Measurements from ENCODE around the gene KRT84.
A peak's percentile ranks its signal among the peaks of the same experiment; 100 is the strongest.

KRT84 gene

GRCh38 chr12:52383331-52383730, 2.1 kb downstream of the KRT84 start:
- DNase-seq (ENCODE audit: low read depth) = no peak

- DNase-seq (ENCODE audit: low read depth) = no peak
These were observed 2.6 kb downstream of the KRT84 start for GRCh38 chr12:52382854-52383253.

- DNase-seq (ENCODE audit: low read depth) = no peak
These were observed 4.2 kb downstream of the KRT84 start for GRCh38 chr12:52381206-52381605.

- DNase-seq (ENCODE audit: low read depth) = no peak
These were observed 5.2 kb downstream of the KRT84 start for GRCh38 chr12:52380271-52380694.

GRCh38 chr12:52379536-52379935, 5.9 kb downstream of the KRT84 start:
- DNase-seq (ENCODE audit: low read depth) = no peak

GRCh38 chr12:52378091-52378490, 7.4 kb downstream of the KRT84 start:
- no peak for DNase-seq (ENCODE audit: low read depth)

- no peak for DNase-seq (ENCODE audit: low read depth)
These were observed 8.2 kb downstream of the KRT84 start for GRCh38 chr12:52377266-52377665.

- DNase-seq (ENCODE audit: low read depth) = peak; percentile 36
These were observed 13.0 kb downstream of the KRT84 start for GRCh38 chr12:52372216-52373154.

- no peak for DNase-seq (ENCODE audit: low read depth)
These were observed 13.7 kb downstream of the KRT84 start for GRCh38 chr12:52371716-52372115.

GRCh38 chr12:52370926-52371608, 14.4 kb downstream of the KRT84 start:
- no peak for DNase-seq (ENCODE audit: low read depth)

- DNase-seq (ENCODE audit: low read depth) = no peak
These were observed 15.6 kb downstream of the KRT84 start for GRCh38 chr12:52369809-52370208.

GRCh38 chr12:52369211-52369610, 16.2 kb downstream of the KRT84 start:
- no peak for DNase-seq (ENCODE audit: low read depth)

- no peak for DNase-seq (ENCODE audit: low read depth)
These were observed 16.9 kb downstream of the KRT84 start for GRCh38 chr12:52368508-52368907.

- no peak for DNase-seq (ENCODE audit: low read depth)
These were observed 17.6 kb downstream of the KRT84 start for GRCh38 chr12:52367876-52368275.

- no peak for DNase-seq (ENCODE audit: low read depth)
These were observed 18.5 kb downstream of the KRT84 start, which contains the start of gene KRT85 for GRCh38 chr12:52366738-52367485. TSS of gene KRT85 (minus strand) at chr12:52367481. CDS start at chr12:52367405, 76 bp downstream.

- no peak for DNase-seq (ENCODE audit: low read depth)
These were observed 20.5 kb downstream of the KRT84 start for GRCh38 chr12:52364901-52365489.

GRCh38 chr12:52364061-52364460, 21.4 kb downstream of the KRT84 start:
- no peak for DNase-seq (ENCODE audit: low read depth)

GRCh38 chr12:52363111-52363679, 22.3 kb downstream of the KRT84 start:
- no peak for DNase-seq (ENCODE audit: low read depth)

- no peak for DNase-seq (ENCODE audit: low read depth)
These were observed 23.2 kb downstream of the KRT84 start for GRCh38 chr12:52362118-52362726.

- DNase-seq (ENCODE audit: low read depth) = no peak
These were observed 23.9 kb downstream of the KRT84 start for GRCh38 chr12:52361553-52361952.

GRCh38 chr12:52360663-52361271, 24.7 kb downstream of the KRT84 start:
- no peak for DNase-seq (ENCODE audit: low read depth)
